DND-41 (cell line): ENCODE measurements around the gene FTO.

ENCODE experiments used
- EZH2 ChIP-seq: IDR thresholded peaks from 3 replicates; pipeline ENCODE4 v1.6.1; 2012; ENCODE audit warnings: borderline replicate concordance, low read depth, mild to moderate bottlenecking, moderate library complexity, low read length, inconsistent platforms; ENCODE audit not compliant: severe bottlenecking
- TF ChIP-seq, protein P1 (sequence below): IDR thresholded peaks from 2 replicates; pipeline ENCODE4 v1.5.1; 2012; ENCODE audit warnings: borderline replicate concordance, low read length, moderate library complexity, mild to moderate bottlenecking; ENCODE audit not compliant: poor library complexity, severe bottlenecking; ENCODE audit errors: extremely low read depth

DNA sequence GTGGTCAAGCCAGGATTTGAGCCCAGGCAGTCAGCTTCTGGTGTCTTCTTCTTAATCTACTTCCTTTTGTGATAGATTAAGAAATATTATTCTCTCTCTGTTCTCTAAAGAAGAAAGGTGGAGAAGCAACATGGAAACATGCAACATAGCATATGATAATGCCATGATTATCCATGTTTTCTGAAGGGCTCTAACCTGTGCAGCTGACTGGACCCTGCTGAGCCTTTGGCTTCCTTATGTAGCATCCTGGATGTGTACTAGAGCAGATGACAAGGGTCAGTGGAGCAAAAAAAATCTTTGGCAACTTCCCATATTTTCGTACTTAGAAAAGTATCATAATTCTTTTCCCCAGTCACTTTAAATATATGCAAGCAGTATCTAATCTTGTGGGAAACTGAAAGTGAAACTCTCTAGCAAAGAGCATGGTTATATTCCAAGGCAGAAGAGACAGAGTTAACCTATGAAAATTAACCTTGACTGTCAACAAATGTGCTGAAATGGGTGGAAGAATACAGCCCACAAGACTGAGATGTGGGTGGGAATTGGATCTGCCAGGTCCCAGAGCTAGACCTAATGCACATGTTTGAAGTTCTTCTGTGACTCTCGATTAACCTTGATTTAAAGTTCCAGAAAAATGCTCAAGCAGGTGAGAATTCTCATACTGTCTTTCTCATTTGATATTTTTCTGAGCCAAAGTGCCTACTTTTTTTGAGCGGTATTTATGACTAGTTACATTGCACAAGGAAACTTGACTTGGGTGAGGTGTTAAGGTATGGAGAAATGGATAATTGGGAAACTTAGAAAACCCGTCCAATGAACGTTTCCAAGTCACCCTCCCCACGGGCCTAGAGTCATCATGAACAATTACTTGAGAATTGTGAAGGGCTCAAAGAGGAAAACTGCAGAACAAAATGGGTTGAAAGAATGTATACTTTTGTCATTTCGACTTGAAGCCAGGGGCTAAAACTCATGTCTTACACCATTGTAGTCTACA lies 248.6 kb downstream of the FTO start:
- TF ChIP-seq, protein P1, sequence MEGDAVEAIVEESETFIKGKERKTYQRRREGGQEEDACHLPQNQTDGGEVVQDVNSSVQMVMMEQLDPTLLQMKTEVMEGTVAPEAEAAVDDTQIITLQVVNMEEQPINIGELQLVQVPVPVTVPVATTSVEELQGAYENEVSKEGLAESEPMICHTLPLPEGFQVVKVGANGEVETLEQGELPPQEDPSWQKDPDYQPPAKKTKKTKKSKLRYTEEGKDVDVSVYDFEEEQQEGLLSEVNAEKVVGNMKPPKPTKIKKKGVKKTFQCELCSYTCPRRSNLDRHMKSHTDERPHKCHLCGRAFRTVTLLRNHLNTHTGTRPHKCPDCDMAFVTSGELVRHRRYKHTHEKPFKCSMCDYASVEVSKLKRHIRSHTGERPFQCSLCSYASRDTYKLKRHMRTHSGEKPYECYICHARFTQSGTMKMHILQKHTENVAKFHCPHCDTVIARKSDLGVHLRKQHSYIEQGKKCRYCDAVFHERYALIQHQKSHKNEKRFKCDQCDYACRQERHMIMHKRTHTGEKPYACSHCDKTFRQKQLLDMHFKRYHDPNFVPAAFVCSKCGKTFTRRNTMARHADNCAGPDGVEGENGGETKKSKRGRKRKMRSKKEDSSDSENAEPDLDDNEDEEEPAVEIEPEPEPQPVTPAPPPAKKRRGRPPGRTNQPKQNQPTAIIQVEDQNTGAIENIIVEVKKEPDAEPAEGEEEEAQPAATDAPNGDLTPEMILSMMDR = no peak
- no peak for TF ChIP-seq EZH2
